Chondrocyte (in vitro differentiated cells): ENCODE results near the gene TRAF6. TPM values are rescaled to one million over a fixed set of nuclear protein-coding genes. Genes with fewer than 3 reads are reported as not detected.

Experiments used
- DNase-seq: peaks from one replicate; pipeline ENCODE4 v3.0.0; 2021; ENCODE audit warnings: mixed read lengths, low spot score
- H3K27ac Mint-ChIP-seq: one replicate; pipeline ENCODE4 v1.8.0; 2021; ENCODE audit warnings: mild to moderate bottlenecking, moderate library complexity, mixed read lengths; ENCODE audit not compliant: unreplicated experiment
- H3K27me3 Mint-ChIP-seq: 2 replicates; pipeline ENCODE4 v1.8.0; 2021; ENCODE audit warnings: low read depth, mixed read lengths
- H3K36me3 Mint-ChIP-seq: 2 replicates; pipeline ENCODE4 v1.8.0; 2021; ENCODE audit warnings: low read depth, mixed read lengths
- H3K4me1 Mint-ChIP-seq: 2 replicates; pipeline ENCODE4 v1.8.0; 2021; ENCODE audit warnings: low read depth, mild to moderate bottlenecking, mixed read lengths
- H3K4me3 Mint-ChIP-seq: one replicate; pipeline ENCODE4 v1.8.0; 2021; ENCODE audit warnings: mild to moderate bottlenecking, moderate library complexity, mixed read lengths; ENCODE audit not compliant: unreplicated experiment
- H3K9me3 Mint-ChIP-seq: 2 replicates; pipeline ENCODE4 v1.8.0; 2021; ENCODE audit warnings: low read depth, mixed read lengths
- total RNA-seq: library from RNA; stranded (reverse); gene quantifications from 3 replicates; pipeline ENCODE4 v1.2.1, GENCODE V29; 2021
- TF ChIP-seq, protein P1 (sequence below): fragments of 200-600 bp; sonication (generic); IDR thresholded peaks from 2 replicates; pipeline ENCODE4 v1.5.0; 2021; ENCODE audit warnings: antibody characterized with exemption, mild to moderate bottlenecking, moderate library complexity

TRAF6 gene
- total RNA-seq, 1 donor from 2014 or later = 15.2 TPM

DNA sequence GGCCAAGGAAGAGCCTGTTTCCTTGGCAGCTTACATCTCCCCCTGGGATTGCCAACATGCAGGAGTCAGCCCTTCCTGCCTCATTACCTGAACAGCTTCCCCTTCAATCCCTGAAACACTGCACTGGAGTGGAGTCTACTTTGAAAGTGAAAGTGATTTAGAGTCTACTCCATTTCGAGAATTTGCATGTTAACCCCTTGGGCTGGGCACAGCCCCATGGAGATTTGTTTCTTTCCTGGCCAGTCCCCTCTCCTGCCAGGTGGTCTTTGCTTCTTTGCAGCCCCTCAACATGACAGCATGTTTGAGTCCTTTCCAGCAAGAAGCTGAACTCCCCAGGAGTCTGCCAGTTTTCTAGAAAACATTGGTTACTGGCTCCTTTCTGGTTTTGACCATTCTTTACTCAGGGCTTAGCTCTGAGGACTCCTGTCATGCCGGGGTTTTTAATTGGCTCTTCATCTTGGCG, 59.9 kb downstream of the TRAF6 start:
- Mint-ChIP-seq H3K9me3 (no peaks in the 10 kb centered on the region), H3K27ac (peak overlapping the region; percentile 37), H3K36me3 (peaks cover 55% of the 10 kb centered on the region), H3K4me1 (peaks cover 85% of the 10 kb centered on the region), H3K4me3 (no peak overlapping the region), H3K27me3 (no peaks in the 10 kb centered on the region)
- no peak for DNase-seq
- TF ChIP-seq, protein P1, sequence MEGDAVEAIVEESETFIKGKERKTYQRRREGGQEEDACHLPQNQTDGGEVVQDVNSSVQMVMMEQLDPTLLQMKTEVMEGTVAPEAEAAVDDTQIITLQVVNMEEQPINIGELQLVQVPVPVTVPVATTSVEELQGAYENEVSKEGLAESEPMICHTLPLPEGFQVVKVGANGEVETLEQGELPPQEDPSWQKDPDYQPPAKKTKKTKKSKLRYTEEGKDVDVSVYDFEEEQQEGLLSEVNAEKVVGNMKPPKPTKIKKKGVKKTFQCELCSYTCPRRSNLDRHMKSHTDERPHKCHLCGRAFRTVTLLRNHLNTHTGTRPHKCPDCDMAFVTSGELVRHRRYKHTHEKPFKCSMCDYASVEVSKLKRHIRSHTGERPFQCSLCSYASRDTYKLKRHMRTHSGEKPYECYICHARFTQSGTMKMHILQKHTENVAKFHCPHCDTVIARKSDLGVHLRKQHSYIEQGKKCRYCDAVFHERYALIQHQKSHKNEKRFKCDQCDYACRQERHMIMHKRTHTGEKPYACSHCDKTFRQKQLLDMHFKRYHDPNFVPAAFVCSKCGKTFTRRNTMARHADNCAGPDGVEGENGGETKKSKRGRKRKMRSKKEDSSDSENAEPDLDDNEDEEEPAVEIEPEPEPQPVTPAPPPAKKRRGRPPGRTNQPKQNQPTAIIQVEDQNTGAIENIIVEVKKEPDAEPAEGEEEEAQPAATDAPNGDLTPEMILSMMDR = no peak

GRCh38 chr11:36449561-36450096, 60.4 kb downstream of the TRAF6 start:
- Mint-ChIP-seq H3K9me3 (no peaks in the 10 kb centered on the region), H3K27ac (peak overlapping the region; percentile 37), H3K27me3 (no peaks in the 10 kb centered on the region), H3K36me3 (peaks cover 54% of the 10 kb centered on the region), H3K4me3 (no peak overlapping the region), H3K4me1 (peaks cover 80% of the 10 kb centered on the region)
- TF ChIP-seq, protein P1 = no peak
- no peak for DNase-seq

DNA sequence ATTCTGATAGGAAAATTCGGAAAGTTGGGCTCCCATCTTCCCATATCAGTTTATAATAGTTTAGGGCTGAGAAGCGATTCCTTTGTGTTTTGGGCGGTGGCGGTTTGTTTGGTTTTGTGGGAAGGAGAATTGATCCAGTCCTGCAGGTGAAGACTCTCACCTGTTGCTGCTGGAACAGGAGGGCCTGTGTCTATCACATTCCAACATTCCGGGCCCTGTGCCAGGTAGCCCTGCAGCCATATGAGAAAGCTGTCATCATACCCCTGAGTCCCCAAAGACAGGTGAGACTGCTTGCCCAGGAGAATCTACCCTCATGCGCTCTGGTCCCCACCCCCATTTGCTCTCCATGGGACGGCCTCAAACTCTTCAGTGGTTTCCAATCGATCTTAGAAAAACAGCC, 62.1 kb downstream of the TRAF6 start:
- Mint-ChIP-seq H3K4me3 (no peak overlapping the region), H3K9me3 (no peaks in the 10 kb centered on the region), H3K4me1 (peaks cover 63% of the 10 kb centered on the region), H3K36me3 (peaks cover 59% of the 10 kb centered on the region), H3K27ac (no peak overlapping the region), H3K27me3 (no peaks in the 10 kb centered on the region)
- DNase-seq = no peak
- TF ChIP-seq, protein P1 = no peak

DNA sequence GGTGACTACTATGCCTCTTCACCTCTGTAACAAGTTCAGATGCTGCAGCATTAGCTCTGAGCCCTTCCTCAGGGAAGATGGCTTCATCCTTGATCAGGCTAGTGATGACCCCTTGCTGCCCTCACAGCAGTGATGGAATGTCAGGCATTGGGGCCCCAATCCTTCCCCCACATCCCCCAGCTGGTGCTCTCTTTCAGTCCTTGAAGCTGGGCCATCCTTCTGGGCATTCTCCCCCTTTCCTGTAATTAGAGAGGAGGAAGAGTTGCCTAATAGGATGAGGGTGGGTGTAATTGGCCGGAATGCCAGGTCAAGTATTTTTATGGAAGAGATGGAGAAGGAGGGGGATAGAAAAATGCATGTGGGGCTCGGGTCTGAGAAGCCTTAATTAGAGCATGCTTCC, 62.6 kb downstream of the TRAF6 start:
- Mint-ChIP-seq H3K27ac (no peak overlapping the region), H3K4me1 (peaks cover 59% of the 10 kb centered on the region), H3K36me3 (peaks cover 60% of the 10 kb centered on the region), H3K9me3 (no peaks in the 10 kb centered on the region), H3K4me3 (no peak overlapping the region), H3K27me3 (no peaks in the 10 kb centered on the region)
- TF ChIP-seq, protein P1 = no peak
- no peak for DNase-seq

DNA sequence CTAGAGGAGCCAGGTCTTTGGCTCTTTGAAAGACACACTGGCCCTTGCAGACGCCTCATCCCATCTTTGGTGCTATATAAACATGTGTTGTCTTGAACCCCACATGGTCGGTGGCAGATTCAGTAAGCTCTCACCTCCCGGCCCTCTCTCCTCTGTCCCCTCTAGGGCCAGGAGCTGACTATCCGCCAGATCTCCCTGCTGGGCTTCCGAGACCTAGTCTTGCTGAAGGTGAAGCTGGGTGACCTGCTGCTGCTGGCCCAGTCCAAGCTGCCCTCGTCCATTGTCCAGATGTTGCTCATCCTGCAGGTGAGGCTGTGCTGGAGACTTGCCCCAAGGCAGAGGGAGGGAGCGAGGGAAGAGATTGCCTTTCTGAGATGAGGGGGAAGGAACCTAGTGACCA, 63.9 kb downstream of the TRAF6 start:
- peaks cover 53% of the 10 kb centered on the region for H3K36me3 Mint-ChIP-seq
- no peak for DNase-seq
- H3K27ac Mint-ChIP-seq = no peak overlapping the region
- H3K9me3 Mint-ChIP-seq = no peaks in the 10 kb centered on the region
- no peaks in the 10 kb centered on the region for H3K27me3 Mint-ChIP-seq
- TF ChIP-seq, protein P1 = no peak
- peaks cover 47% of the 10 kb centered on the region for H3K4me1 Mint-ChIP-seq
- no peak overlapping the region for H3K4me3 Mint-ChIP-seq
